GM18511 (cell line): ENCODE measurements around the gene SOD3.

Experiments
- ATAC-seq: cut with Tn5 transposase; IDR thresholded peaks from one replicate; pipeline ENCODE4 v1.9.1; 2021; ENCODE audit warnings: mild to moderate bottlenecking, moderate library complexity; ENCODE audit not compliant: unreplicated experiment

SOD3 gene

GRCh38 chr4:24840362-24840761 lies 45.0 kb downstream of the SOD3 start:
- ATAC-seq: no peak

DNA sequence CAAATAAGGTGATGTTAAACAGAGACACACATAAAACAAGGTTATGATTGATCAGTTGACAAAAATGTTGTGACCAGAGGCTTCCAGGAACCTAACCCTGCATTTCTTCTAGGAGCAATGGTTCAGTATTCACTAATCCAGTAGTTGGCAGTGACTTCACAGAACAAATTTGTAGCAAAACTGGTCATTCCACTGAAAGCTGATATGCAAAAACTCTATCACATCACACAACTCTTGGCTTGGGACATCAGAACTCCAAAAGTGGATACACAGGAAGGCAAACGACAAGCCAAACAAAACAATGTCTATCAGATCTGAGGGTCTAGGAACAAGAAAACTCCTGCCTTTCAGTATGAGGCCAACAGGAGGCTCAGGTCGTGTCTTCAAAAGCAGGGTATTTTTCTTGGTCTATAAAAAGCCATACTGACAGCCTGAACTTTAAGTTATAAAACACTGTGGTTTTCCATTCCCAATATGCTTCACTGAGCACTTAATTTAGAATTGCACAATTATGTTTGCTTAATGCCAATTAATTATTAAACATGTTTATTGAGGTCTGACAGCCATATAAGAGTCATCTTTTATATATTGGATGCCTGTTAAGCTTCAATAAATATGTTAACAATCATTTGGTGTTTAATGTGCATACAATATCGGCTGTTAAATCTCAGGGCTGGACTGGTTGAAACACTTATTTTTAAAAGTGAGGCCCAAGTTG lies 45.6 kb downstream of the SOD3 start:
- no peak for ATAC-seq

- ATAC-seq: no peak
Observed at GRCh38 chr4:24842356-24842755, 47.0 kb downstream of the SOD3 start.

DNA sequence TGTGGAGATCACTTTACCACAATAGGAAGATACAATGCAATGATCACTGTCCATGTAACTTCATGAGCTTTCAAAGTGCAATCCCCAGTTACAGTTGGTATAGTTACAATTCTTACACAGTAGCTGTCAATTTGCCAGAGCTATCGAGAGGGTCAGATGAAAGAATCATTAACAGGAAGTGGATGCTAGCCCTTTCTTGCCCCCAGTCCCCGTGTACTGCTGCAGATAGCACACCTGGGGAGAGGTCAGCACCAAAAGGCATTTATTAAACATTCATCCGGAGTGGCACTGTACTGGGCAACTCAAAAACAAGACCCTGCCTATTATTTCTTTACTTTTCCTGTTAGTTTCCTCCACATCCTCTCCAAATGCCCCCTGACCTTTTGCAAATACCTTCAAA lies 47.7 kb downstream of the SOD3 start:
- no peak for ATAC-seq

DNA sequence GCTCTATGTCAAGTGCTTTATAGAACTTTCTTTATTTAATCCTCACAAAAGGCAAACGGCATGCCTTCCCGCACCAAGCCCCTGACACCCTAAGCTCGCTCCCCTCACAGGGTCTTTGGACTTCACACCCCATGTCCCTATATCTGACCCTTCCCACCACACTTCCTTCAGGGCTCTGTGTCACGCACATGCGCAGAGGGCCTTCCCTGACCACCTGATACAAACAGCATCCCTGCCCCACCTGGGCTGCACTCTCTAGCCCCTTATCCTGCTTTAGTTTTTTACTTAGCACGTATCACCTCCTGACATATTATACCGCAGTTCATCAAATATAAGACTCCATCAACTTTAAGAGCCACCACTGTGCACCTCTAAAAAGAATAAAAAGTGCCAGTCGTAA lies 49.8 kb downstream of the SOD3 start:
- no peak for ATAC-seq

GRCh38 chr4:24845902-24846301 lies 50.5 kb downstream of the SOD3 start:
- ATAC-seq: no peak

GRCh38 chr4:24846716-24847115 lies 51.3 kb downstream of the SOD3 start:
- no peak for ATAC-seq

- ATAC-seq: no peak
Observed at GRCh38 chr4:24849351-24849750, 54.0 kb downstream of the SOD3 start.

GRCh38 chr4:24849756-24850155 lies 54.4 kb downstream of the SOD3 start:
- no peak for ATAC-seq
